Psoas muscle (tissue), 8 donors: ENCODE data around the gene EHD4. TPM values are rescaled to one million over a fixed set of nuclear protein-coding genes. Genes with fewer than 3 reads are reported as not detected.

Experiments
- ATAC-seq, 4 donors: fragments of 200-7000 bp; cut with Tn5 transposase; one replicate each; pipeline ENCODE4 v1.9.1; 2020; ENCODE audit warnings: moderate library complexity in 3 of 4, mild to moderate bottlenecking in 2 of 4
- DNase-seq, 2 donors: peaks; one replicate each; pipeline ENCODE4 v3.0.0-alpha.2; 2020
- H3K27ac ChIP-seq: fragments of 200-600 bp; one replicate; pipeline ENCODE4 v1.8.0; 2022
- H3K27me3 ChIP-seq, 3 donors: fragments of 200-600 bp in 1 of 3; one replicate each; pipeline versions ENCODE4 v1.6.1 to v1.8.0; 2013 to 2022; ENCODE audit warnings: low read length in 2 of 3, mild to moderate bottlenecking in 2 of 3, moderate library complexity in 1 of 3; ENCODE audit not compliant: insufficient read depth in 3 of 3
- H3K36me3 ChIP-seq, 2 donors: fragments of 200-600 bp in 1 of 2; one replicate each; pipeline versions ENCODE4 v1.6.1 to v1.8.0; 2013 to 2022; ENCODE audit warnings: low read depth in 1 of 2, mild to moderate bottlenecking in 1 of 2, moderate library complexity in 1 of 2; ENCODE audit not compliant: insufficient read depth in 1 of 2
- H3K4me1 ChIP-seq: fragments of 200-600 bp; one replicate; pipeline ENCODE4 v1.8.0; 2022
- H3K4me3 ChIP-seq: fragments of 200-600 bp; one replicate; pipeline ENCODE4 v1.8.0; 2022; ENCODE audit warnings: mild to moderate bottlenecking
- H3K9me3 ChIP-seq: fragments of 200-600 bp; one replicate; pipeline ENCODE4 v1.8.0; 2022
- WGBS, 3 donors: extraction: QIAGEN DNeasy Blood & Tissue Kit; methylation state at CpG; one replicate each; pipeline versions ENCODE4 v1.1.6 to v1.1.7; 2013; 5-methylcytosine and 5-hydroxymethylcytosine counted together
- intact Hi-C, 2 donors: fragments of 100-400 bp; cut with DNase I; formaldehyde crosslinking; loops; one replicate each; pipeline versions ENCODE4 v1.11.0 to v1.14.2; 2022
- polyA plus RNA-seq, 3 donors: library from polyadenylated mRNA; stranded (reverse); fragments of 200-250 nt; gene quantifications; one replicate each; pipeline ENCODE4 v1.2.3, GENCODE V29; 2013
- total RNA-seq, 4 donors: library from RNA; stranded (reverse); fragmentation: NEBNext Ultra II Directional in 2 of 4; extraction: Animal tissue kit (Norgen Biotek cat#: 25700) in 2 of 4; gene quantifications; one replicate each; pipeline versions ENCODE4 v1.2.1 to v1.2.4, GENCODE V29; 2021 to 2023
- TF ChIP-seq, protein P1 (sequence below): fragments of 200-600 bp; IDR thresholded peaks from one replicate; pipeline ENCODE4 v1.8.0; 2022; ENCODE audit warnings: antibody characterized with exemption
- donor health status: healthy with polysubstance abuse.
- donor health status: DM: no; HTN: no; CAD: no; lungs with moderate emphysema.
- donor health status: Bipolar disorder and iron deficiency.
- donor health status: healthy.
- donor health status: DM: yes; HTN: yes; CAD: no.
- donor health status: DM: no; HTN: no; CAD: no.
- donor health status: DM: no; HTN: no; CAD: no.
- donor health status: DM: yes; HTN: yes; CAD: no.

EHD4 gene
- total and polyA plus RNA-seq, 7 donors = 1.7 to 9.6 (median 5.3) TPM

DNA sequence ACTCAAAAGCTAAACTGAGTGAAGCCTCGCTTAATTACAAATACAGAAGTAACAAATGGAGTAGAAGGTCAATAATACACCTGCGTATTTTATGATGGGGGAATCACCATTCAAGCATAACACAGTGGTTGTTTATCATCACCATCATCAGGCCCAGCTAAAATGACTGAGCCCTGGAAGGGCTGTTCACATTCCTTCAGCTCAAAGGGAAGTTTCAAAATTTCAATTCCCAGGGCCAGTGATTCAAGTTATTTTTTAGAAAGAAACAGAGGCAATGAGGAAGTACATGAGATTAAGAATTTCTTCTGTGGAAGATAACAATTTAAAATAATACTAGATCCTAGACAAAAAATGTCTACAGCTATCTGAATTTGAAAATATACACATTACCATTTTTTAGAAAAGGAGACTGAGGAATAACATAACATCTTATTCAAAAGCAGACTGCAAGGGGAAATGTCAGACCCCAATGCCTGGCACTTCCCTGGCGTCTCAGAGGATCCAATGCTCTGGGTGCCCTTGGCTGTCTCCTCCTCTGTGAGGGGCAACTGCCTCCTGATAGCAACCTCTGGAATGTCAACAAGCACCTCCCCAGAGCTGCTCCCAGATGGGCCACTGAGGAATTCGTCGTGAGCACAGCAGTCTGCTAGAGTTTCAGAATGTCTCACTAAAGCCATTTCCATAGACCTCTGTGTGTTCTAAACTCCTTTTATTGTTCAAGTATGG lies 22.8 kb downstream of the EHD4 start:
- ATAC-seq = peak in 1 of 4 donors; percentile 49
- no peak for DNase-seq
- WGBS, 3 donors = 79 to 92% (median 89%) methylated on average over 5 of the region's 5 CpGs
- Histone ChIP-seq H3K4me1 (no peaks in the 10 kb centered on the region), H3K9me3 (no peaks in the 10 kb centered on the region), H3K27me3 (no peaks in the 10 kb centered on the region), H3K4me3 (no peak overlapping the region), H3K27ac (peak overlapping the region; percentile 31), H3K36me3 (peaks cover 0 to 7% of the 10 kb centered on the region in 2 donors)
- TF ChIP-seq, protein P1, sequence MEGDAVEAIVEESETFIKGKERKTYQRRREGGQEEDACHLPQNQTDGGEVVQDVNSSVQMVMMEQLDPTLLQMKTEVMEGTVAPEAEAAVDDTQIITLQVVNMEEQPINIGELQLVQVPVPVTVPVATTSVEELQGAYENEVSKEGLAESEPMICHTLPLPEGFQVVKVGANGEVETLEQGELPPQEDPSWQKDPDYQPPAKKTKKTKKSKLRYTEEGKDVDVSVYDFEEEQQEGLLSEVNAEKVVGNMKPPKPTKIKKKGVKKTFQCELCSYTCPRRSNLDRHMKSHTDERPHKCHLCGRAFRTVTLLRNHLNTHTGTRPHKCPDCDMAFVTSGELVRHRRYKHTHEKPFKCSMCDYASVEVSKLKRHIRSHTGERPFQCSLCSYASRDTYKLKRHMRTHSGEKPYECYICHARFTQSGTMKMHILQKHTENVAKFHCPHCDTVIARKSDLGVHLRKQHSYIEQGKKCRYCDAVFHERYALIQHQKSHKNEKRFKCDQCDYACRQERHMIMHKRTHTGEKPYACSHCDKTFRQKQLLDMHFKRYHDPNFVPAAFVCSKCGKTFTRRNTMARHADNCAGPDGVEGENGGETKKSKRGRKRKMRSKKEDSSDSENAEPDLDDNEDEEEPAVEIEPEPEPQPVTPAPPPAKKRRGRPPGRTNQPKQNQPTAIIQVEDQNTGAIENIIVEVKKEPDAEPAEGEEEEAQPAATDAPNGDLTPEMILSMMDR = no peak
- intact Hi-C loops = no loop called here

DNA sequence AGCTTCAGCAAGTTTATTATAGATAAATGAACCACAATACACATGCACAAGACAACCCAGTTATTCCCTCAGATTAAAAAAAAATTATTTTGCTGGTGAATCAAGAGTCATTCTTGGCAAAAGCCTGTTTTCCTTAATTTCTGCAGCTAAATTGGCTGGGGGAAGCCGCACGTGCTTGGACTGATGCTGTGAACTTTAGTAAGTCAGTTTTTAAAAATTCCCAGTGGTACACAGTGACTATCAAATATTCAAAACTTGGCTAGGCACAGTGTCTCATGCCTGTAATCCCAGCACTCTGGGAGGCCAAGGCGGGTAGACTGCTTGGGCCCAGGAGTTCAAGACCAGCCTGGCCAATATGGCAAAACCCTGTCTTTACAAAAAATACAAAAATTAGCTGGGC lies 23.9 kb downstream of the EHD4 start:
- 68 to 74% (median 71%) methylated on average over 3 of the region's 3 CpGs for WGBS, 3 donors
- H3K27ac ChIP-seq = no peak overlapping the region
- ATAC-seq (peak in 2 of 4 donors; percentile 41 to 59), DNase-seq (peak; percentile 53 to 79)
- H3K27me3 ChIP-seq = no peaks in the 10 kb centered on the region
- no peak overlapping the region for H3K4me3 ChIP-seq
- TF ChIP-seq, protein P1 = no peak
- H3K4me1 ChIP-seq = peaks cover 3% of the 10 kb centered on the region
- H3K36me3 ChIP-seq = peaks cover 0 to 6% of the 10 kb centered on the region in 2 donors
- H3K9me3 ChIP-seq = no peaks in the 10 kb centered on the region
- intact Hi-C loops = no loop called here

DNA sequence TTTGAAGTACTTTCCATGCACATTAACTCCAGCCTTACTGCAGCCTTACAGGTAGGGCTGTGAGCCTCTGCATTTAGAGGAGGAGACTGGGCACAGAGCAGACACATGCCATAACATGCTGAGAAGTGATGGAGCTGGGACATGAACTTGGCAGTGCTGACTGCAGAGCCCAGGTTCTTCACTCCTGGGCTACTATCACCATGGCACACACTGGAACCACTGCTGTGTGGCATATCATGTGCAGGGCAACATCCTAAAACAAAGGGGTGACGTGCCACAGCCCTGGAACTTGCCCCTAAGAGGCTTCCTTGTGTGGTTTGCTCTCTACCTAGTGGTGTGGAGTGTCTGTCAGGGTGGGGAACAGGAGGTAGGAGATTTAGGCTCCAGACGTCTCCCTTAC lies 25.4 kb downstream of the EHD4 start:
- TF ChIP-seq, protein P1 = no peak
- DNase-seq (no peak), ATAC-seq (no peak)
- Histone ChIP-seq H3K36me3 (no peaks in the 10 kb centered on the region), H3K9me3 (no peaks in the 10 kb centered on the region), H3K4me3 (no peak overlapping the region), H3K4me1 (peaks cover 3% of the 10 kb centered on the region), H3K27ac (no peak overlapping the region), H3K27me3 (no peaks in the 10 kb centered on the region)
- 89 to 96% (median 91%) methylated on average over 2 of the region's 2 CpGs for WGBS, 3 donors
- intact Hi-C loops = no loop called here

DNA sequence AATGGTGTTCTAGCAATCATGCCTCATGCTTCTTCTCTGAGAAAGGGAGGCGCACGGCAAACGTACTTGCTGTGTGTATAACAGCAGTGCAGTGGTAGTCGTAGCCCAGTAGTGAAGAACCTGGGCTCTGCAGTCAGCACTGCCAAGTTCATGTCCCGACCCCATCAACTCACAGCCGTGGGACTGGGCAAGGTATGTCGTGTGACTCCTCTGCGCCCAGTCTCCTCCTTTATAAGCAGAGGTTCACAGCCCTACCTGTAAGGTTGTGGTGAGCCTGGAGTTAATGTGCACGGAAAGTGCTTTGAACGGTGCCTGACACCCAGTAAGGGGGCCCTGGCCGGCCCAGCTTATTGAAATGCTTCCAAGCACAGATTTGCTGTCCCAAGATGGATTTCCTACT lies 26.6 kb downstream of the EHD4 start:
- WGBS, 3 donors = 53 to 64% (median 61%) methylated on average over 11 of the region's 11 CpGs
- no peaks in the 10 kb centered on the region for H3K27me3 ChIP-seq
- TF ChIP-seq, protein P1 = no peak
- DNase-seq (no peak), ATAC-seq (no peak)
- intact Hi-C loops = no loop called here
- no peaks in the 10 kb centered on the region for H3K36me3 ChIP-seq
- H3K4me3 ChIP-seq = no peak overlapping the region
- H3K9me3 ChIP-seq = no peaks in the 10 kb centered on the region
- H3K27ac ChIP-seq = no peak overlapping the region
- H3K4me1 ChIP-seq = peaks cover 3% of the 10 kb centered on the region

DNA sequence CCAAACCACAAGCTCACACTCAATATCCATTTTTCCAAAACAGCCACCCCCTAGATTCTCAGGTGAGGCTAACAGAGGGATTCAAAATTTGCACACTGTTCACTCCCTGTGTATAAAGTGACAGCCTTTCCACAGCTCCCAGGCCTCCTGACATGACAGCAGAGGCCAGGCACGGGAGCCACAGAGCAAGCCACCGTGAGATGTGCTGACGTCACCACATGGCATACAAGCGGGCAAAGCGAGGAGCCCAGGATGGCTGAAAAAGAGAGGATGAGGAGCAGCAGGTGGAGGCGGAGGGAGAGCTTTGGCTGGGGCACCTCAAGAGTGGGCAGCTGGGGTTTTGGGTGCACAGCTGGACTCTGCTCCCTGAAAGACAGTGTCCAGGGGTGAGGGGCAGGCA lies 27.1 kb downstream of the EHD4 start:
- DNase-seq (no peak), ATAC-seq (no peak)
- Histone ChIP-seq H3K4me1 (peaks cover 3% of the 10 kb centered on the region), H3K4me3 (no peak overlapping the region), H3K27ac (no peak overlapping the region), H3K9me3 (no peaks in the 10 kb centered on the region), H3K27me3 (no peaks in the 10 kb centered on the region), H3K36me3 (no peaks in the 10 kb centered on the region)
- TF ChIP-seq, protein P1 = no peak
- 63 to 64% (median 63%) methylated on average over 6 of the region's 6 CpGs for WGBS, 3 donors
- intact Hi-C loops = no loop called here
